Measurements from ENCODE around the gene CCNL1.
"Not testable (repeated sequence)": the region's sequence is repeated elsewhere in the genome, so short reads cannot be mapped to it uniquely, and the experiment has no call there.

CCNL1 gene

GRCh38 chr3:157159762-157160657 is at the start of gene CCNL1:
Gene CCNL1, minus strand, starts transcription at chr3:157160147. Its CDS starts 53 bp downstream, at chr3:157160094.
- FAIRE-seq: no peak

- FAIRE-seq: no peak
Measured at GRCh38 chr3:157204880-157205279, 44.9 kb upstream of the CCNL1 start.

GRCh38 chr3:157204431-157204830 is 44.5 kb upstream of the CCNL1 start:
- peak; percentile 97 for FAIRE-seq

GRCh38 chr3:157201648-157202278 is 41.8 kb upstream of the CCNL1 start:
- FAIRE-seq: peak; percentile 85

GRCh38 chr3:157199841-157200240 is 39.9 kb upstream of the CCNL1 start:
- FAIRE-seq: no peak

- FAIRE-seq: no peak
Measured at GRCh38 chr3:157195965-157196364, 36.0 kb upstream of the CCNL1 start.

GRCh38 chr3:157191149-157191548 is 31.2 kb upstream of the CCNL1 start:
- FAIRE-seq: not testable (repeated sequence)

GRCh38 chr3:157190380-157190872 is 30.5 kb upstream of the CCNL1 start:
- FAIRE-seq: no peak

- no peak for FAIRE-seq
Measured at GRCh38 chr3:157188391-157188790, 28.4 kb upstream of the CCNL1 start.

- FAIRE-seq: no peak
Measured at GRCh38 chr3:157182879-157183278, 22.9 kb upstream of the CCNL1 start.

GRCh38 chr3:157180262-157180661 is 20.3 kb upstream of the CCNL1 start:
- no peak for FAIRE-seq

- no peak for FAIRE-seq
Measured at GRCh38 chr3:157179365-157179803, 19.4 kb upstream of the CCNL1 start.

GRCh38 chr3:157178503-157179364 is 18.8 kb upstream of the CCNL1 start:
- not testable (repeated sequence) for FAIRE-seq

GRCh38 chr3:157177801-157178453 is 18.0 kb upstream of the CCNL1 start:
- FAIRE-seq: not testable (repeated sequence)

GRCh38 chr3:157176934-157177333 is 17.0 kb upstream of the CCNL1 start:
- FAIRE-seq: no peak

GRCh38 chr3:157175691-157176507 is 16.0 kb upstream of the CCNL1 start:
- FAIRE-seq: no peak

- peak; percentile 98 for FAIRE-seq
Measured at GRCh38 chr3:157174649-157175498, 14.9 kb upstream of the CCNL1 start.

GRCh38 chr3:157174290-157174648 is 14.3 kb upstream of the CCNL1 start:
- no peak for FAIRE-seq

- not testable (repeated sequence) for FAIRE-seq
Measured at GRCh38 chr3:157173343-157173742, 13.4 kb upstream of the CCNL1 start.

GRCh38 chr3:157172746-157173145 is 12.8 kb upstream of the CCNL1 start:
- FAIRE-seq: no peak

GRCh38 chr3:157170861-157171260 is 10.9 kb upstream of the CCNL1 start:
- FAIRE-seq: no peak
